ENCODE measurements around the gene SCMH1.
"Not testable (repeated sequence)": the region's sequence is repeated elsewhere in the genome, so short reads cannot be mapped to it uniquely, and the experiment has no call there.

Gene SCMH1

DNA sequence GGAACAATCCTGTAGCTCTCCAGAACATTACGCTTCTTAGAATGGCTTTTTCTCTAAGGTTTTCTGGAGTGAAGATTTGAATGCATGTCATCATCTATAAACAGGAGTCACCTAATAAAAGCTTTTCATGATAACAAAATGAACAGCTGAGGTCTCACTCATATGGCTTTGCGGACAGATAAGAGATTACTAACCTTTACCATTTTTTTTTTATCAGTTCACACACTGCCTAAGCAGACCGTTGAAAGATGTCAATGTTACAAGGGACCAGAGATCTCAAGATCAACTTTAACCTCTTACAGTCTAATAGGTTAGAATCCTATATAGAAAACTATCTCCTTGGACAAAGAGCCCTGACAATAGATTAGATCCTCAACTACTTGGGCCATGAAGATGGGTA lies 41.4 kb downstream of the SCMH1 start:
- in situ Hi-C loops (cut with MboI; ENCODE audit: low sequenced_read_pairs, unreplicated experiment), result no loop called here
- TF ChIP-seq, protein P1, sequence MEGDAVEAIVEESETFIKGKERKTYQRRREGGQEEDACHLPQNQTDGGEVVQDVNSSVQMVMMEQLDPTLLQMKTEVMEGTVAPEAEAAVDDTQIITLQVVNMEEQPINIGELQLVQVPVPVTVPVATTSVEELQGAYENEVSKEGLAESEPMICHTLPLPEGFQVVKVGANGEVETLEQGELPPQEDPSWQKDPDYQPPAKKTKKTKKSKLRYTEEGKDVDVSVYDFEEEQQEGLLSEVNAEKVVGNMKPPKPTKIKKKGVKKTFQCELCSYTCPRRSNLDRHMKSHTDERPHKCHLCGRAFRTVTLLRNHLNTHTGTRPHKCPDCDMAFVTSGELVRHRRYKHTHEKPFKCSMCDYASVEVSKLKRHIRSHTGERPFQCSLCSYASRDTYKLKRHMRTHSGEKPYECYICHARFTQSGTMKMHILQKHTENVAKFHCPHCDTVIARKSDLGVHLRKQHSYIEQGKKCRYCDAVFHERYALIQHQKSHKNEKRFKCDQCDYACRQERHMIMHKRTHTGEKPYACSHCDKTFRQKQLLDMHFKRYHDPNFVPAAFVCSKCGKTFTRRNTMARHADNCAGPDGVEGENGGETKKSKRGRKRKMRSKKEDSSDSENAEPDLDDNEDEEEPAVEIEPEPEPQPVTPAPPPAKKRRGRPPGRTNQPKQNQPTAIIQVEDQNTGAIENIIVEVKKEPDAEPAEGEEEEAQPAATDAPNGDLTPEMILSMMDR (IDR thresholded peaks at IDR 0.05; ENCODE audit: borderline replicate concordance, control extremely low read depth, extremely low read depth, insufficient read depth, missing control alignments), result no peak
- no peak for DNase-seq (ENCODE audit: low spot score)

DNA sequence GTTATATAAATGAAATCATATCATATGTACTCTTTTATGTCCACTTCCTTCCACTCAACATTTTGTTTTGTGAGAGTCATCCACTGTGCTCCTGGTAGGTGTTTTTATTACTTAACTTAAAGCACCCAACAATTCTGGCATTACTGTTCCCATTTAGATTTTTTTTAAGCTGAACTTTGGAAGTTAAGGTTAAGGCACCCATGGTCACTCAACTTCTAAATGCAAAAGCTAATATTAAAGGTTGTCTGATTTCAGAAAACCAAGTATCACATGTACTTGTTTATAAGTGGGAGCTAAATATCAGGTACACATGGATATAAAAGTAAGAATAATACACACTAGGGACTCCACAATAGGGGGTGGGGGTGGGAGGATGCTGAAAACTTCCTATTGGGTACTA lies 42.7 kb downstream of the SCMH1 start:
- DNase-seq (ENCODE audit: low spot score), result no peak
- in situ Hi-C loops (cut with MboI; ENCODE audit: low sequenced_read_pairs, unreplicated experiment), result no loop called here
- TF ChIP-seq, protein P1 (IDR thresholded peaks at IDR 0.05; ENCODE audit: borderline replicate concordance, control extremely low read depth, extremely low read depth, insufficient read depth, missing control alignments), result no peak

DNA sequence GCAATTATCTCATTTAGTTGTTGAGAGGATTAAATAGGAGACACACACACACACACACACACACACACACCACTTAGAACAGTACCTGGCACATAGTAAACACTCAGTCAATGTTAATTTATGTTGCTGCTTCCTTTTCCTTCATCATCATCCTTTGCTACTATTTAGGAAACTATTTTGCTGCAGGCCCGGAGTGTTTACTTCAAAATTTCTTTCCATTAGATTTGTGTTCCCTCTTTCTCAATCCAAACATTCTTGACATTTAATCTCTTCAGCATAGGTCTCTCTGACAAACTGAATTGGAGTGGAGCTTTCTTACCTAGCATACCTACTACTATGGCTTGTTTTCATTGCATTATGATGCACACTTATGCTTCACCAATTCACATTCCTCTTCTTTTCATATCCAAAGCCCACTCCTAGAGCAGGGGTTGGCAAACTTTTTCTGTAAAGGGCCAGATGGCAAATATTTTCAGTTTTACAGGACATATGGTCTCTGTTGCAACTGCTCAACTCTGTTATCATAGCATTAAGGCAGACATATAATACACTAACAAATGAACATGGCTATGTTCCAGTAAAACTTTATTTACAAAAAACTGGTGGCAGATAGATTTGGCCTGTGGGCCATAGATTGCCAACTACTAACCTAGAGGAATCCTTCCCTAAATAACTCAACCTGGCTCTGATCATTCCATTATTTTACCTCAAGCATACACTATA lies 49.5 kb downstream of the SCMH1 start:
- in situ Hi-C loops (cut with MboI; ENCODE audit: low sequenced_read_pairs, unreplicated experiment), result no loop called here
- no peak for DNase-seq (ENCODE audit: low spot score)
- TF ChIP-seq, protein P1 (IDR thresholded peaks at IDR 0.05; ENCODE audit: borderline replicate concordance, control extremely low read depth, extremely low read depth, insufficient read depth, missing control alignments), result no peak

DNA sequence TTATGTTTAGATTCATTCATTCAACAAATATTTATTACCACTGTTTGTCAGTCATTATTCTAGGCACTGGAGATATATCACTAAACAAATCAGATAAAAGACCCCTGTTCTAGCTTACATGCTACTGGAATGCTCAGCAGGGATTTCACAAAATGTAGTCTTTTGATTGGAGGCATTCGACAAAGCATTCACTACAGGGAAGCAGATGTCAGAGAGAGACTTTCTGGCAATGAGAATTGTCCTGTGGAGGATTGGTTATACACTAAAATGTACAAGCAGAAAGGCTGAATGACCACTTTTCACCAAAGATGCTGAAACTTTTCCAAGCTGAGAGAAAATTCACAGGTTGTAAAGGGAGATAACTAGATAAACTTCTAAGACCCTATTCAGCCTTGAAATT lies 57.7 kb downstream of the SCMH1 start:
- TF ChIP-seq, protein P1 (IDR thresholded peaks at IDR 0.05; ENCODE audit: borderline replicate concordance, control extremely low read depth, extremely low read depth, insufficient read depth, missing control alignments), result no peak
- in situ Hi-C loops (cut with MboI; ENCODE audit: low sequenced_read_pairs, unreplicated experiment), result no loop called here
- no peak for DNase-seq (ENCODE audit: low spot score)

DNA sequence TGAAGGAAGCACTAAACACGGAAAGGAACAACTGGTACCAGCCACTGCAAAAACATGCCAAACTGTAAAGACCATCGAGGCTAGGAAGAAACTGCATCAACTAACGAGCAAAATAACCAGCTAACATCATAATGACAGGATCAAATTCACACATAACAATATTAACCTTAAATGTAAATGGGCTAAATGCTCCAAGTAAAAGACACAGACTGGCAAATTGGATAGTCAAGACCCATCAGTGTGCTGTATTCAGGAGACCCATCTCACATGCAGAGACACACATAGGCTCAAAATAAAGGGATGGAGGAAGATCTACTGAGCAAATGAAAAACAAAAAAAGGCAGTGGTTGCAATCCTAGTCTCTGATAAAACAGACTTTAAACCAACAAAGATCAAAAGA lies 63.9 kb downstream of the SCMH1 start:
- DNase-seq (ENCODE audit: low spot score); in situ Hi-C loops (cut with MboI; ENCODE audit: low sequenced_read_pairs, unreplicated experiment): not testable (repeated sequence)

DNA sequence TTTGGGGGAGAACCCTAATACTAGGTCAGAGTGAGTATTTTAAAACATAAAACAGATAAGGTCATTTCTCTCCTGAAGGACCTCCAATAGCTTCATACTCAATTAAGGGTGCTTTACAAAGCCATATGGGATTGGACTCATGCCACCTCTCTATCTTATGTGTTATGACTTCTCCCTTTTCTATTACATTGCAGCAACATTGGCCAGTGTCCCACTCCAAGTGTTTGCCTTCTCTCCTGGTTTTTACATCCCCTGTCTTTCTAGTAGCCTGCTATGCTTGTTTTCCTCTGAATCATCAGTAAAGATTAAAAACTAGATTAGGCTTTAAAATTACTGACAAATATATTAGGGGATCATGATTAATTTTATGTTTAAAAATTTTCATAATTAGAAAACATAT lies 66.6 kb downstream of the SCMH1 start:
- in situ Hi-C loops (cut with MboI; ENCODE audit: low sequenced_read_pairs, unreplicated experiment), result no loop called here
- no peak for DNase-seq (ENCODE audit: low spot score)

DNA sequence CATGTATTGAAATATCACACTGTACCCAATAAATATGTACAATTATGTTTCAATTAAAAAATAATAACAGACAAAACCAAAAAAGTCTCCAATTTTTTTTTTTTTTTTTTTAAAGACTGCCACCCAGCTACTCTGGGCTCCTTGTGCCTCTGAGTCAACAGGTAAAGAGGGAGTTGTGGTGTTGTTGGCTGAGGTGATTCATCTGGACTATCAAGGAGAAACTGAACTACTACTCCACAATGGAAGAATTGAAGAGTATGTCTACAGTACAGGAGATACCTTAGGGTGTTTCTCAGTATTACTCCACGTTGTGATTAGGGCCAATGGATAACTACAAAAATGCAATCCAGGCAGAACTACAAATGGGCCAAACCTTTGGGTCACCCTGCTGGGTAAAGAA lies 67.9 kb downstream of the SCMH1 start:
- in situ Hi-C loops (cut with MboI; ENCODE audit: low sequenced_read_pairs, unreplicated experiment), result no loop called here
- no peak for DNase-seq (ENCODE audit: low spot score)
- TF ChIP-seq, protein P1 (IDR thresholded peaks at IDR 0.05; ENCODE audit: borderline replicate concordance, control extremely low read depth, extremely low read depth, insufficient read depth, missing control alignments), result no peak

More for the DNA sequence above, 66.6 kb downstream of the SCMH1 start:
- TF ChIP-seq, protein P1 (IDR thresholded peaks at IDR 0.05; ENCODE audit: borderline replicate concordance, control extremely low read depth, extremely low read depth, insufficient read depth, missing control alignments), result no peak

Data from GM13976 (cell line).